Smooth muscle cell (in vitro differentiated cells): ENCODE measurements around the gene NT5C2. TPM values are rescaled to one million over a fixed set of nuclear protein-coding genes. Genes with fewer than 3 reads are reported as not detected.
A peak's percentile ranks its signal among the peaks of the same experiment; 100 is the strongest.

Source experiments
- DNase-seq: peaks from one replicate; lab custom pipeline; 2025; ENCODE audit not compliant: unreplicated experiment; lab: John Stamatoyannopoulos, UW
- H2AFZ ChIP-seq: fragments of 200-600 bp; sonication (generic); 2 replicates; pipeline ENCODE4 v1.6.0; 2016; ENCODE audit warnings: antibody characterized with exemption, low read depth, mild to moderate bottlenecking
- H3F3A ChIP-seq: fragments of 200-600 bp; sonication (generic); 2 replicates; pipeline ENCODE4 v1.6.0; 2017; ENCODE audit warnings: antibody characterized with exemption, low read depth
- H3K27ac ChIP-seq: fragments of 200-600 bp; sonication (generic); 2 replicates; pipeline ENCODE4 v1.5.1; 2016; ENCODE audit warnings: low read depth, mild to moderate bottlenecking
- H3K27me3 ChIP-seq: fragments of 200-600 bp; sonication (generic); 2 replicates; pipeline ENCODE4 v1.6.1; 2016; ENCODE audit warnings: low read depth, mild to moderate bottlenecking
- H3K36me3 ChIP-seq: fragments of 200-600 bp; sonication (generic); 2 replicates; pipeline ENCODE4 v1.5.1; 2016; ENCODE audit warnings: low read depth
- H3K4me1 ChIP-seq: fragments of 200-600 bp; sonication (generic); 2 replicates; pipeline ENCODE4 v1.5.1; 2016; ENCODE audit warnings: low read depth
- H3K4me2 ChIP-seq: fragments of 200-600 bp; sonication (generic); 2 replicates; pipeline ENCODE4 v1.6.0; 2016; ENCODE audit warnings: mild to moderate bottlenecking
- H3K4me3 ChIP-seq: fragments of 200-600 bp; sonication (generic); 2 replicates; pipeline ENCODE4 v1.5.1; 2016; ENCODE audit warnings: mild to moderate bottlenecking
- H3K79me2 ChIP-seq: fragments of 200-600 bp; sonication (generic); 2 replicates; pipeline ENCODE4 v1.6.0; 2016; ENCODE audit warnings: low read depth, mild to moderate bottlenecking
- H3K9ac ChIP-seq: fragments of 200-600 bp; sonication (generic); 2 replicates; pipeline ENCODE4 v1.6.0; 2016; ENCODE audit warnings: low read depth
- H3K9me3 ChIP-seq: fragments of 200-600 bp; sonication (generic); replicated peaks from 2 replicates; pipeline ENCODE4 v1.5.1; 2016; ENCODE audit warnings: low read depth
- H4K20me1 ChIP-seq: fragments of 200-600 bp; sonication (generic); 2 replicates; pipeline ENCODE4 v1.6.0; 2016; ENCODE audit warnings: low read depth
- CTCF ChIP-seq: fragments of 200-600 bp; sonication (generic); IDR thresholded peaks from 2 replicates; pipeline ENCODE4 v1.5.1; 2017; ENCODE audit warnings: borderline replicate concordance, mild to moderate bottlenecking, antibody characterized with exemption; ENCODE audit not compliant: insufficient read depth, poor library complexity, severe bottlenecking
- WGBS: methylation state at CpG from one replicate; pipeline ENCODE4 v1.1.7; 2016; ENCODE audit warnings: low lambda C conversion rate; 5-methylcytosine and 5-hydroxymethylcytosine counted together
- polyA plus RNA-seq: library from polyadenylated mRNA; unstranded; fragments of >200 nt; fragmentation: Nextera tagmentation; extraction: Ambion mirVana; gene quantifications from 2 replicates; pipeline ENCODE4 v1.2.1, GENCODE V29; 2016
- total RNA-seq: library from RNA; depleted of rRNA; stranded (reverse); fragments of >200 nt; gene quantifications from 2 replicates; pipeline ENCODE4 v1.2.3, GENCODE V29; 2014

NT5C2 gene
- total and polyA plus RNA-seq, 2 experiments from 2014 or later = 19.1 to 33.5 TPM

- Histone ChIP-seq H3K79me2 (no peaks in the 10 kb centered on the region), H3K36me3 (no peaks in the 10 kb centered on the region), H3F3A (peaks cover 9% of the 10 kb centered on the region), H3K4me1 (peaks cover 7% of the 10 kb centered on the region), H3K27ac (no peak overlapping the region), H3K27me3 (no peaks in the 10 kb centered on the region), H3K9ac (no peak overlapping the region), H4K20me1 (no peaks in the 10 kb centered on the region), H3K4me2 (no peak overlapping the region), H2AFZ (no peak overlapping the region), H3K4me3 (no peak overlapping the region), H3K9me3 (no peaks in the 10 kb centered on the region)
- WGBS = 72% methylated on average over 2 of the region's 2 CpGs
- no peak for TF ChIP-seq CTCF
- no peak for DNase-seq
Observed at GRCh38 chr10:103197903-103198302, 4.8 kb upstream of the NT5C2 start.

GRCh38 chr10:103197174-103197573, 4.1 kb upstream of the NT5C2 start:
- Histone ChIP-seq H3K9me3 (no peaks in the 10 kb centered on the region), H2AFZ (peak overlapping the region; percentile 56), H3K4me1 (peaks cover 7% of the 10 kb centered on the region), H3K79me2 (peaks cover 6% of the 10 kb centered on the region), H3K4me2 (peak overlapping the region; percentile 14), H3K36me3 (no peaks in the 10 kb centered on the region), H3K27me3 (no peaks in the 10 kb centered on the region), H3F3A (peaks cover 9% of the 10 kb centered on the region), H3K27ac (peak overlapping the region; percentile 54), H3K9ac (no peak overlapping the region), H4K20me1 (peaks cover 2% of the 10 kb centered on the region), H3K4me3 (no peak overlapping the region)
- TF ChIP-seq CTCF = no peak
- 62% methylated on average over 3 of the region's 3 CpGs for WGBS
- no peak for DNase-seq

GRCh38 chr10:103196516-103196915, 3.4 kb upstream of the NT5C2 start:
- Histone ChIP-seq H3K9me3 (no peaks in the 10 kb centered on the region), H3K36me3 (no peaks in the 10 kb centered on the region), H3K9ac (no peak overlapping the region), H2AFZ (peak overlapping the region; percentile 56), H3F3A (peaks cover 9% of the 10 kb centered on the region), H3K27ac (peak overlapping the region; percentile 54), H3K27me3 (no peaks in the 10 kb centered on the region), H3K79me2 (peaks cover 13% of the 10 kb centered on the region), H3K4me3 (no peak overlapping the region), H3K4me2 (no peak overlapping the region), H4K20me1 (peaks cover 8% of the 10 kb centered on the region), H3K4me1 (peaks cover 11% of the 10 kb centered on the region)
- no peak for DNase-seq
- no peak for TF ChIP-seq CTCF
- WGBS = 69% methylated on average over 2 of the region's 2 CpGs

- Histone ChIP-seq H3K27ac (no peak overlapping the region), H3K79me2 (peaks cover 38% of the 10 kb centered on the region), H3K36me3 (no peaks in the 10 kb centered on the region), H3K9me3 (no peaks in the 10 kb centered on the region), H3K27me3 (no peaks in the 10 kb centered on the region), H4K20me1 (peaks cover 32% of the 10 kb centered on the region), H3K4me2 (no peak overlapping the region), H3F3A (peaks cover 9% of the 10 kb centered on the region), H3K4me1 (peaks cover 14% of the 10 kb centered on the region), H2AFZ (peak overlapping the region; percentile 47), H3K4me3 (peak overlapping the region; percentile 99), H3K9ac (no peak overlapping the region)
- 82% methylated on average over 14 of the region's 14 CpGs for WGBS
- DNase-seq = no peak
- no peak for TF ChIP-seq CTCF
Observed at GRCh38 chr10:103193820-103194529, 903 bp upstream of the NT5C2 start.
